Activated T-cell treated with anti-CD3 and anti-CD28 coated beads, Interleukin-2, amount 50 U/mL, for 24 hours (primary cell): ENCODE data around the gene LEO1.
A peak's percentile ranks its signal among the peaks of the same experiment; 100 is the strongest.

Experiments
- DNase-seq: peaks from one replicate; pipeline ENCODE4 v3.0.0-alpha.2; 2020
- H3K27ac Mint-ChIP-seq: 2 replicates; pipeline ENCODE4 v1.8.0; 2020; ENCODE audit warnings: mild to moderate bottlenecking, mixed read lengths
- H3K27me3 Mint-ChIP-seq: 2 replicates; pipeline ENCODE4 v1.8.0; 2020; ENCODE audit warnings: mixed read lengths
- H3K36me3 Mint-ChIP-seq: 2 replicates; pipeline ENCODE4 v1.8.0; 2020; ENCODE audit warnings: low read depth, mixed read lengths
- H3K4me1 Mint-ChIP-seq: 2 replicates; pipeline ENCODE4 v1.8.0; 2020; ENCODE audit warnings: low read depth, mixed read lengths
- H3K4me3 Mint-ChIP-seq: 2 replicates; pipeline ENCODE4 v1.8.0; 2020; ENCODE audit warnings: mild to moderate bottlenecking, moderate library complexity, mixed read lengths
- H3K9me3 Mint-ChIP-seq: 2 replicates; pipeline ENCODE4 v1.8.0; 2020; ENCODE audit warnings: mixed read lengths

LEO1 gene

DNA sequence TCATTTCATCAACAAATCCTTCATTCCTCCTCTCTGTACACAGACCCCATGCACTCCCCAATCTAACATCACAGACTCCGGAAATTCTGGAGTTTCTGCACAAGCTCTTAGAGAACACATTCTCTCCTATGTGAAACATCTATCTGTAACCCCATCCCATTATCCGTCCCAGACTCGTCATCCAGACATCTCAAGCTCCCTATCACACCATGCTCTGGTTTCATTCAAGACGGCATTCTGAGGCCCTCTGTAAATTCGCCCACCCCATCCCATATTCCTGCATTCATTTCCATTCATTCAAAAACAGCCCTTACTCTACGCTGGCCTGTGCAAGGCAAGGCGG, 575 bp downstream of the LEO1 start:
- DNase-seq, result no peak
- H3K36me3 Mint-ChIP-seq, result peaks cover 40% of the 10 kb centered on the region
- peaks cover 8% of the 10 kb centered on the region for H3K9me3 Mint-ChIP-seq
- H3K27ac Mint-ChIP-seq, result peak overlapping the region; percentile 96
- peaks cover 35% of the 10 kb centered on the region for H3K4me1 Mint-ChIP-seq
- H3K4me3 Mint-ChIP-seq, result peak overlapping the region; percentile 93
- peaks cover 2% of the 10 kb centered on the region for H3K27me3 Mint-ChIP-seq

DNA sequence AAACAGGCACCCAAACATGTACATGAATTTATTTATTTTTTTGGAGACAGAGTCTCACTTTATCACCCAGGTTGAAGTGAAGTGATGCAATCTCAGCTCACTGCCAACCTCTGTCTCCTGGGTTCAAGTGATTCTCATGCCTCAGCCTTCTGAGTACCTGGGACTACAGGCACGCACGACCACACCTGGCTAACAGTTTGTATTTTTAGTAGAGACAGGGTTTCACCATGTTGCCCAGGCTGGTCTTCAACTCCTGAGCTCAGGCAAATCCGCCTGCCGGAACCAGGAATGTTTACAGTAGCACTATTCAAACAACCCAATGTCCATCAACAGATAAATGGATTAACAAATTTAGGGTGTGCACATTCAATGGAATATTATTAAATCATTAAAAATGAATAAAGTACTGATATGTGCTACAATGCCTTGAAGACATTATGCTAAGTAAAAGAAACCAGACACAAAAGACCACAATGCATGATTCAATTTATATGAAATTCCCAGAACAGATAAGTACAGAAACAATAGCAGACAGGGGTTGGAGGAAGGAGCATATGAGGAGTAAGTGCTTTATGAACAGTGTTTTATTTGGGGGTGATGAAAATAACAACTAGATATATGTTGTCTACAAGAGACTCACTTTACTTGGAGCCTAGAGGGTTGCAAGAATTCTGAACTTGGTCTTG, 1.3 kb downstream of the LEO1 start:
- H3K36me3 Mint-ChIP-seq, result peaks cover 47% of the 10 kb centered on the region
- H3K27ac Mint-ChIP-seq, result peak overlapping the region; percentile 96
- peaks cover 8% of the 10 kb centered on the region for H3K9me3 Mint-ChIP-seq
- no peak for DNase-seq
- H3K27me3 Mint-ChIP-seq, result peaks cover 2% of the 10 kb centered on the region
- peak overlapping the region; percentile 93 for H3K4me3 Mint-ChIP-seq
- H3K4me1 Mint-ChIP-seq, result peaks cover 42% of the 10 kb centered on the region

DNA sequence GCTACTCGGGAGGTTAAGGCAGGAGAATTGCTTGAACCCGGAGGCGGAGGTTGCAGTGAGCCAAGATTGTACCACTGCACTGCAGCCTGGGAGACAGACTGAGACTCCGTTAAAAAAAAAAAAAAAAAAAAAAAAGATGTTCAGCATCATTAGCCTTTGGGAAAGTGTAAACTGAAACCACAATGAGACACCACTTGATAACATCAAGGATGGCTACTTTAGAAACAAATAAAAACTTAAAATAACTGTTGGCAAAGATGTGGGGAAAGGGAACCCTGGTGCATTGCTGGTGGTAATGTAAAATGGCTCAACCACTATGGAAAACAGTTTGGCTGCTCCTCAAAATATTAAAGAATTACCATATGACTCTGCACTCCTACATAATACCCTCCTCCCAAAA, 1.9 kb downstream of the LEO1 start:
- no peak for DNase-seq
- H3K36me3 Mint-ChIP-seq, result peaks cover 52% of the 10 kb centered on the region
- H3K4me3 Mint-ChIP-seq, result peak overlapping the region; percentile 93
- H3K9me3 Mint-ChIP-seq, result peaks cover 8% of the 10 kb centered on the region
- H3K4me1 Mint-ChIP-seq, result peaks cover 46% of the 10 kb centered on the region
- H3K27ac Mint-ChIP-seq, result peak overlapping the region; percentile 61
- H3K27me3 Mint-ChIP-seq, result peaks cover 2% of the 10 kb centered on the region

DNA sequence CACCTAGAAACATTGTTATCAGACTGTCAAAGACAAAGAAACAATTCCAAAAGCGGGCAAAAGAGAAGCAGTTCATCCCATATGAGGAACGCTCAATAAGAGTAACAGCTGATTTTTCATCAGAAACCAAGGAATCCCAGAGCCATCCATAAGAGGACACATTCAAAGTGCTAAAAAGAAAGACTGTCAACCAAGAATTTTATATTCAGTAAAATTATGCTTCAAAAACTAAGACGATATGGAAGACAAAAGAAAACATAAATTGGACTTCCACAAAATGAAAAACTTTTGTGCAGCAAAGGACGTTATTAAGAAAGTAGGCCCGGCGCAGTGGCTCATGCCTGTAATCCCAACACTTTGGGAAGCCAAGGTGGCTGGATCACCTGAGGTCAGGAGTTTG, 4.0 kb downstream of the LEO1 start:
- no peak overlapping the region for H3K4me3 Mint-ChIP-seq
- H3K4me1 Mint-ChIP-seq, result peaks cover 42% of the 10 kb centered on the region
- peaks cover 64% of the 10 kb centered on the region for H3K36me3 Mint-ChIP-seq
- H3K9me3 Mint-ChIP-seq, result peaks cover 8% of the 10 kb centered on the region
- H3K27me3 Mint-ChIP-seq, result peaks cover 2% of the 10 kb centered on the region
- DNase-seq, result no peak
- H3K27ac Mint-ChIP-seq, result no peak overlapping the region

DNA sequence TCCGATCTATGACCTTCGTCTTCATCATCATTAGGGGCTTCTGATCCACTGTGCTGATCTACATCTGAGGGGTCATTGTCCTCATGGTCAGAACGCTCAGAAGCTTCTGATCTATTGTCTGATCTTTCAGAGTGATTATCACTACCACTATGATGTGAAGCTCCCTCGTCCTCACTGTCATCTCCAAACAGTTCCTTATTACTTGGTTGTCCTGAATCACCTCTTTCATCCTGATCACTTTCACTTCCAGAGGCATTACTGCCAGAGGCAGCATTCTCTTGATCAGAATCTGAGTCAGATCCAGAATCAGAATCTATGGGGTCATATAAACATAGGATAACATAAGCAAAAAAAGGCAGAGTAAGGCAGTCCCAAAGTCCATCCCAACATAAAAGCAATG, 5.4 kb downstream of the LEO1 start:
- no peaks in the 10 kb centered on the region for H3K27me3 Mint-ChIP-seq
- DNase-seq, result no peak
- peak overlapping the region; percentile 5 for H3K27ac Mint-ChIP-seq
- H3K9me3 Mint-ChIP-seq, result peaks cover 8% of the 10 kb centered on the region
- no peak overlapping the region for H3K4me3 Mint-ChIP-seq
- H3K36me3 Mint-ChIP-seq, result peaks cover 70% of the 10 kb centered on the region
- H3K4me1 Mint-ChIP-seq, result peaks cover 41% of the 10 kb centered on the region

DNA sequence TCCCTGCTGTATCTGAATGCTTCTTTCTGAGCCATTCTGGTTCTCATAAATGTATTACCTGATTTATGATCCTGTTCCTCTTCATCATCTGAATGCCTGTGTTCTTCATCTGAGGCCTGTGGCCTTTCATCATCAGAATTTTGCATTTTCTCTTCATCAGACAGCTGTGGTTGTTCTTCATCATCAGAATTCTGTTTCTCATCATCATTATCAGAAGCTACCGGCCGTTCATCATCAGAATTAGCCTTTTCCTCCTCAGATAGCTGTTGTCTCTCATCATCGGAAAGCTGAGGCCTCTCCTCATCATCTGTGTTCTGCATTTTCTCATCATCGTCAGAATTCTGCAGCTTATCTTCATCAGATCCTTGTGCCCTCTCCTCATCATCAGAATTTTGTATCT, 5.9 kb downstream of the LEO1 start:
- peaks cover 37% of the 10 kb centered on the region for H3K4me1 Mint-ChIP-seq
- peaks cover 8% of the 10 kb centered on the region for H3K9me3 Mint-ChIP-seq
- no peaks in the 10 kb centered on the region for H3K27me3 Mint-ChIP-seq
- DNase-seq, result no peak
- H3K27ac Mint-ChIP-seq, result peak overlapping the region; percentile 5
- peaks cover 69% of the 10 kb centered on the region for H3K36me3 Mint-ChIP-seq
- H3K4me3 Mint-ChIP-seq, result no peak overlapping the region

DNA sequence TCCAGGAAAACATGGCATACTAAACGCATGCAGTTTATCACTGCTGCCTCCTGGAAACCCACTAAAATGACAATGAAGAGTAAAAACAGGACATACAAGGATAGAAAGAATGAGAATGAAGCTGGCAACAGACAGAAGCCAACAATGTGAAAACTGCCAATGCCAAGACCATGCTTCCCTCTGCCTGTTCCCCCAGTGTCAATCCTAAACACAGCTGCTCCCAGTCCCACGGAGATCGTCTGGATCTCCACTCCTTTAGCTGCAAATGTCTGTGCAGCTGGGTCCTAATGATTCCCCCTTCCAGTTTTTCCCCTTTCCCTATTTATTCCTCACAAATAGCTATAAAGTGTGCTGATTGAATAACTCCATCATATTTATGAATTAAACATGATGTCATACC, 16.1 kb downstream of the LEO1 start:
- no peaks in the 10 kb centered on the region for H3K27me3 Mint-ChIP-seq
- peaks cover 90% of the 10 kb centered on the region for H3K36me3 Mint-ChIP-seq
- no peak for DNase-seq
- no peaks in the 10 kb centered on the region for H3K9me3 Mint-ChIP-seq
- H3K27ac Mint-ChIP-seq, result no peak overlapping the region
- peaks cover under 1% of the 10 kb centered on the region for H3K4me1 Mint-ChIP-seq
- H3K4me3 Mint-ChIP-seq, result no peak overlapping the region

DNA sequence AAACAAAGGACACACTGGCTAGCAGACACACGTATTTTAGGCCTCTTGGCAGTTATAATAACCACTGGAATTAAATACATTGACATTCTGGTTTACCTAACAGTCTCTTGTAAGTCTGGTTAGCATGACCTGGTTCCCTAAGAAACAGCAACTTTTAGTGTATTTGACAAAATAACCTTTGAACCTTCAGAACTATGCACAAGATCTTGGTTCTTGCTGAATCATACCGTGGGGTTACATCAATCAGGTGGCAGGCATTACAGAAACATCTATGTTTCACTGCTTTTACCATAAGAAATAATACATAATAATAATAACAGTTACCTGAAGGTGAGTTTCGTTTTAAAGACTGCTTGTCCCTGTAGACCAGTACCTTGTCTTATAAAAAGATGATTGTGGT, 18.8 kb downstream of the LEO1 start:
- Mint-ChIP-seq H3K27me3 (no peaks in the 10 kb centered on the region), H3K36me3 (peaks cover 91% of the 10 kb centered on the region), H3K27ac (peak overlapping the region; percentile 33), H3K4me1 (no peaks in the 10 kb centered on the region), H3K4me3 (no peak overlapping the region), H3K9me3 (no peaks in the 10 kb centered on the region)
- DNase-seq, result no peak

DNA sequence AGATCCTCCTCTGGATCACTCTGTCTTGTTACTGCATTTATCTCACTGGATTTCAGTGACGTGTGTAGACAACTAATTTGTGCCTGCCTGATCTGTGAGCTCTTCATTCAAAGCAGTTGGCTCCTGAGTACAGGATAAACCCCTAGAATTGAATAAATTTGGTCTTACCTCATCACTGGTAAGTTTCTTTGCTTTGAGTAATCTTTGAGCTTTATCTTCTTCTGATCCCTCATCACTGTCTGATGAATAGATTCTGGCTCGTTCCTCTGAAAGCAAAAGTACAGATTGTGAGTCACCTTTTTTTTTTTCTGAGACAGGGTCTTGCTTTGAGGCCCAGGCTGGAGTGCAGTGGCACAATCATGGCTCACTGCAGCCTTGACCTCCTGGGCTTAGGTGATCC, 24.5 kb downstream of the LEO1 start:
- Mint-ChIP-seq H3K27me3 (no peaks in the 10 kb centered on the region), H3K36me3 (peaks cover 93% of the 10 kb centered on the region), H3K9me3 (no peaks in the 10 kb centered on the region), H3K4me1 (peaks cover 9% of the 10 kb centered on the region), H3K27ac (peak overlapping the region; percentile 87), H3K4me3 (no peak overlapping the region)
- no peak for DNase-seq

DNA sequence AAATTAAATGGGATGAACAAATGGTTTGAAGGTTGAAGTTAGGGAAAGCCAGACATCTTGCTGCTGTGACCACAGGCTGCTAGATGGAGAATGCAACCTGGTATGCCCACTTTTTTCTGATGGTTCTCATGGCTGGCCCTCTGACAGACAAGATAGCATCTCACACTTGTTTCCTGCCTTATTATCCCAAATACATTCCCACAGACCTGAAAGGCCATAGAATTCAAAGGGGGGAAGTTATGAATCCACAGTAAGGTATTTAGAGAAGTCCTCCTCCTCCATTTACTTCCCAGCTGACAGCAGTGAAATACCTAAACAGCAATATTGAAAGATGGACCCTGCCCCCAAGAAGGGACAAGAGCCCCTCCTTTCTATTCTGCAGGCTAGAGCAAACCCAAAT, 32.4 kb downstream of the LEO1 start:
- DNase-seq, result no peak
- H3K27ac Mint-ChIP-seq, result peak overlapping the region; percentile 61
- H3K27me3 Mint-ChIP-seq, result no peaks in the 10 kb centered on the region
- peaks cover 3% of the 10 kb centered on the region for H3K4me1 Mint-ChIP-seq
- no peaks in the 10 kb centered on the region for H3K9me3 Mint-ChIP-seq
- H3K36me3 Mint-ChIP-seq, result peaks cover 84% of the 10 kb centered on the region
- H3K4me3 Mint-ChIP-seq, result no peak overlapping the region

DNA sequence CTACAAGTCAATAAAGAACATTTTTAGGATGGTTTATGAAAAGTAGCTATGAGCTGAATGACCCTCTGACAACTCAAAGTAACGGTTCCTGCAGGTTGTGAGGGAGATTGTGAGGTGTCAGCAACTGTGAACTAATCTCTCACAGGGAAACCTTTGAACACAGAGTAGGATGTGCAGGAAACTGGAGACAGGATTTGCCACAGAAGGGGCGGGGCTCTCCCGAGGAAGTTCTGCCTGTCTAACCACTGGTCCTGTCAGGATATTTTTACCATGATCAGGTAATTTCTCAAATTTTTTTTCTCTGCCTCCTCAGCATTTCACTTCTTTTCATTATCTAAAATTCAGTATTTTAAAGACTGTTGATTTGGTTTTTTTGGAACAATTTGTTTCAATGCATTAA, 33.3 kb downstream of the LEO1 start:
- Mint-ChIP-seq H3K36me3 (peaks cover 81% of the 10 kb centered on the region), H3K9me3 (no peaks in the 10 kb centered on the region), H3K4me1 (peaks cover 3% of the 10 kb centered on the region), H3K27ac (no peak overlapping the region), H3K27me3 (no peaks in the 10 kb centered on the region), H3K4me3 (no peak overlapping the region)
- DNase-seq, result no peak

DNA sequence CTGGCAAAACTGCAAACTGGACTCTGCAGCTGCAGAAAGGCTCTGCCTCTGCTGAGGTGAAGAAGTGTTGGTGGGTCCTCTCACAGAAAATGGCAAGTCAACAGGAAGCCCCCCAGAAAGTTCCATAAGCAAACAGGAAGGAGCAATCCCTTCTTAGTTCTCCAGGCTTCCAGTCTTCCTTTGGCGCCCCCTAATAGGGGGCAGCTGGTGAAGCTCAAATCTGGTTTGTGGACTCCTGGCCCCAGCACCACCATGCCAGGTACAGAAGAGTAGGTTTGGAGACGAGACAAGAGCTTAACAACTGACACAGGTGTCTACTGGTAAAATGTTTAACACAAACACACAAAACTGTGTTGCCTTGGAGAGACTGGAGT, 35.5 kb downstream of the LEO1 start:
- Mint-ChIP-seq H3K27me3 (no peaks in the 10 kb centered on the region), H3K36me3 (peaks cover 73% of the 10 kb centered on the region), H3K4me1 (peaks cover 3% of the 10 kb centered on the region), H3K9me3 (no peaks in the 10 kb centered on the region), H3K4me3 (no peak overlapping the region), H3K27ac (peak overlapping the region; percentile 84)
- no peak for DNase-seq

DNA sequence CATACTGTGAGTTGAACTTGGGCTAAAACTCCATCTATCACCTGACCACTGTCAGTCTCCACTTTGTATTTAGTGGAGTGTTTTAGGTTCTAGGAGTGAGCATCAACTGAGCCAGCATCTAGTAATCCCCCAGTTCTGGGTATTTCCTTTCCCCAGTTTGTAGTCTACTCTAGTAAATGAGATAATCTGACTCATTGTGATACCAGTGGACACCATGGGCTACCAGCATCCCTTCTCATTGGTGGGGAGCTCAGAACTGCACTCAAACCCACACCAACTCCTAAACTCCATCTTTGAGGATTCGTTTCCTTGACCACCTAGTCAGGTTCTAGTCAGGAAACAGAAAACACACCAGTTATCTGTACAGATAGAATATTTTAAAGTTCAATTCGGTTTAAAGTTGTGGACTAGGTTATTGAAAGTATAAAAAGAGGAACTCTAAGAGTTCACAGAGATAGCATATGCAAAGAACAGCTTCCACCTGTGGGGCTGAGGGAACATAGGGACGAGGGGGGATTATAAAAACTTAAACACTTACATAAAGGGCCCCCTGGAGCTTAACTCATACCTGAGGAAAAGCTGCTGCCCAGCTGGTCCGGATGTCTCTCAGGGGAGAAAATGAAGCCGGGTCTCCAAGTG, 36.0 kb downstream of the LEO1 start:
- H3K27ac Mint-ChIP-seq, result peak overlapping the region; percentile 84
- H3K9me3 Mint-ChIP-seq, result no peaks in the 10 kb centered on the region
- no peak for DNase-seq
- H3K36me3 Mint-ChIP-seq, result peaks cover 74% of the 10 kb centered on the region
- no peaks in the 10 kb centered on the region for H3K27me3 Mint-ChIP-seq
- H3K4me3 Mint-ChIP-seq, result no peak overlapping the region
- H3K4me1 Mint-ChIP-seq, result peaks cover 3% of the 10 kb centered on the region

DNA sequence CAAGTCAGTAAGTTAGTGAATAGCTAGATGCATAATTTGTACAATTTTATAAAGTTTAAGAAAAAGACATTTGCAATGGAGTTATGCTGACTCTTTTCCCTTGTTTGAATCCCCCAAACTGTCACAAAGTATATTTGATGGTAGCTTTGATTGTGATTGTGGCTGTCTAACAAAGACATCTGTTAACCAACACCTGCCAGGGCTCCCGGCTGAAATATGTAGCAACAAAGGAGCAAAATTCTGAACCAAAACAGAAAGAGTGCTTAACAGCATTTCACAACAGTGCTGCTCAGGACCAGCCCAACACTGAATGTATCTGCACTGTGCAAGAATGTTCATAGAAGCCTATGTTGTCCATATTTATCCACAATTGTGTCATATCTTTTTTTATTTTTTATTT, 39.4 kb downstream of the LEO1 start:
- peaks cover 72% of the 10 kb centered on the region for H3K36me3 Mint-ChIP-seq
- H3K27ac Mint-ChIP-seq, result no peak overlapping the region
- H3K27me3 Mint-ChIP-seq, result no peaks in the 10 kb centered on the region

DNA sequence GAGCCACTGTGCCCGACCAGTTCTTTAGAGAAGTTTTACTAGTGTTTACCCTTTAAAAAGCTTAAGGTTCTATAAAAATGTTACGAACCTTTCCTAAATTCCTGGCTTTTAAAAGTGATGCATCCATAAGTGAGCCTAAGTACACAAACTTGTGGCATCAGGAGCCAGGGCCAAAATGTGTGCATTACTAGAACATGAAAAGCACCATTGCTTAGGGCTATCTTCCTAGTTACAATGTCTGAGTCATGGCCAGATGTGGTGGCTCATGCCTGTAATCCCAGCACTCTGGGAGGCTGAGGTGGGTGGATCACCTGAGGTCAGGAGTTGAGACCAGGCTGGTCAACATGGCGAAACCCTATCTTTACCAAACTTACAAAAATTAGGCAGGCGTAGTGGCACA, 39.9 kb downstream of the LEO1 start:
- H3K4me3 Mint-ChIP-seq, result no peak overlapping the region
- DNase-seq, result no peak
- H3K9me3 Mint-ChIP-seq, result no peaks in the 10 kb centered on the region
- peaks cover 3% of the 10 kb centered on the region for H3K4me1 Mint-ChIP-seq
- peaks cover 74% of the 10 kb centered on the region for H3K36me3 Mint-ChIP-seq
- no peaks in the 10 kb centered on the region for H3K27me3 Mint-ChIP-seq
- H3K27ac Mint-ChIP-seq, result no peak overlapping the region

More for the DNA sequence above, 39.4 kb downstream of the LEO1 start:
- no peak for DNase-seq
- no peak overlapping the region for H3K4me3 Mint-ChIP-seq
- peaks cover 3% of the 10 kb centered on the region for H3K4me1 Mint-ChIP-seq
- H3K9me3 Mint-ChIP-seq, result no peaks in the 10 kb centered on the region
